ENCODE measurements around the gene KNSTRN.

DNA sequence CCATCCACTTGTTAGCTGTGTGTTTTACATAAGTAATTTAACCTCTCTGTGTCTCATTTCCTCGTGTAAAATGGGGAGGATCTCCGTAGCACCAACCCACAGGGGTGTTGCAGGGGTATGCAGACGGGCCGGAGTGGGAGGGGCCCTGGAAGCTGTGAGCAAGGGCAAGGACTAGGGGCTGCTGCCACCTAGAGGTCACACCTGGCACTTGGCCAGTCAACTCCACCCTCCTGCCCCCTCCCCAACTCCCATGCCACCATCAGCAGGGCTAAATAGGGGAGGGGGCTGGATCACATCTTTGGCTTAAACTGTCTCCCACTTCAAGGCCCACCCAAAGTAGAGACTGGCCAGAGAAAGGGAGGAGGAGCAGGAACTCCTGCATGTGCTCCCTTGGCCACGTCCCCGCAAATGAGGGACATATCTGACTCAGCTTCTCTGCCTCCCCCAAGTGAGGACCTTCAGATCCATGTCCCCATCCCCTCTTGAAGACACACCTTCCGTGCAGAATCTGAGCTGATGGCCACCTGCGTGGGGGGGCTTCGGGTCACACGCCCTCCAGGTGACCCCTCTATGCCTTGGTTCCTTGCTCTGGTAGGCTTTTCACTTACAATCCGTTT, 44.4 kb upstream of the KNSTRN start:
- TF ChIP-seq, protein P1, sequence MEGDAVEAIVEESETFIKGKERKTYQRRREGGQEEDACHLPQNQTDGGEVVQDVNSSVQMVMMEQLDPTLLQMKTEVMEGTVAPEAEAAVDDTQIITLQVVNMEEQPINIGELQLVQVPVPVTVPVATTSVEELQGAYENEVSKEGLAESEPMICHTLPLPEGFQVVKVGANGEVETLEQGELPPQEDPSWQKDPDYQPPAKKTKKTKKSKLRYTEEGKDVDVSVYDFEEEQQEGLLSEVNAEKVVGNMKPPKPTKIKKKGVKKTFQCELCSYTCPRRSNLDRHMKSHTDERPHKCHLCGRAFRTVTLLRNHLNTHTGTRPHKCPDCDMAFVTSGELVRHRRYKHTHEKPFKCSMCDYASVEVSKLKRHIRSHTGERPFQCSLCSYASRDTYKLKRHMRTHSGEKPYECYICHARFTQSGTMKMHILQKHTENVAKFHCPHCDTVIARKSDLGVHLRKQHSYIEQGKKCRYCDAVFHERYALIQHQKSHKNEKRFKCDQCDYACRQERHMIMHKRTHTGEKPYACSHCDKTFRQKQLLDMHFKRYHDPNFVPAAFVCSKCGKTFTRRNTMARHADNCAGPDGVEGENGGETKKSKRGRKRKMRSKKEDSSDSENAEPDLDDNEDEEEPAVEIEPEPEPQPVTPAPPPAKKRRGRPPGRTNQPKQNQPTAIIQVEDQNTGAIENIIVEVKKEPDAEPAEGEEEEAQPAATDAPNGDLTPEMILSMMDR (IDR thresholded peaks at IDR 0.05): peak; percentile 84
- TF ChIP-seq ZFX (IDR thresholded peaks at IDR 0.05; ENCODE audit: borderline replicate concordance): no peak
